Mesothelial cell of epicardium (in vitro differentiated cells): ENCODE results near the gene SEC22A. TPM values are rescaled to one million over a fixed set of nuclear protein-coding genes. Genes with fewer than 3 reads are reported as not detected.
"Not testable (repeated sequence)": the region's sequence is repeated elsewhere in the genome, so short reads cannot be mapped to it uniquely, and the experiment has no call there.

ENCODE experiments used
- DNase-seq, 2 experiments: peaks; one replicate each; pipeline ENCODE4 v3.0.0; 2021; ENCODE audit warnings: low spot score in 2 of 2; ENCODE audit not compliant: unreplicated experiment in 2 of 2
- H3K27ac Mint-ChIP-seq: 2 replicates; pipeline ENCODE4 v1.8.0; 2021; ENCODE audit warnings: mixed read lengths
- H3K27me3 Mint-ChIP-seq: 2 replicates; pipeline ENCODE4 v1.8.0; 2021; ENCODE audit warnings: low read depth, mixed read lengths
- H3K36me3 Mint-ChIP-seq: 2 replicates; pipeline ENCODE4 v1.8.0; 2021; ENCODE audit warnings: mixed read lengths
- H3K4me1 Mint-ChIP-seq: 2 replicates; pipeline ENCODE4 v1.8.0; 2021; ENCODE audit warnings: mixed read lengths
- H3K4me3 Mint-ChIP-seq: 2 replicates; pipeline ENCODE4 v1.8.0; 2021; ENCODE audit warnings: mild to moderate bottlenecking, moderate library complexity, mixed read lengths
- H3K9me3 Mint-ChIP-seq: 2 replicates; pipeline ENCODE4 v1.8.0; 2021; ENCODE audit warnings: mixed read lengths
- total RNA-seq: library from RNA; stranded (reverse); gene quantifications from 3 replicates; pipeline ENCODE4 v1.2.1, GENCODE V29; 2021
- TF ChIP-seq, protein P1 (sequence below): fragments of 200-600 bp; sonication (generic); IDR thresholded peaks from one replicate; pipeline ENCODE4 v1.5.0; 2021; ENCODE audit warnings: antibody characterized with exemption; ENCODE audit not compliant: unreplicated experiment

The SEC22A gene
- total RNA-seq, 1 donor from 2014 or later: 16.3 TPM

DNA sequence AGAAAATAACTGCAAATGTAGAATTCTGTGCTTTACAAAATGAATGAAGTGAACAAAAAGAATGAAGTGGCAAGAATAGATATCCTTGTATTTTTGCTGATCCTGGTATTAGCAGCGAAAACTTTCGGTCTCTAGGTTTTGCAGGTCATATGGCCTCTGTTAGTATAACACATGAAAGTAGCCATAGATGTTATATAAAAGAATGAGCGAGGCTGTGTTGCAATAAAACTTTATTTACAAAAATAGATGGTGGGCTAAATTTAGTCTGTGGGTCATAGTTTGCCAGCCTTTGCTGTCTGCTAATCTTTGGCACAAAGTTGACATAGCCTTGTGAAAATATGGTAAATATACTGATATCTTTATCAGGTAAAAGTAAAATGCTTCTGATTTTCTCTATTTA, 35.2 kb downstream of the SEC22A start:
- H3K4me1 Mint-ChIP-seq: no peaks in the 10 kb centered on the region
- peaks cover 62% of the 10 kb centered on the region for H3K36me3 Mint-ChIP-seq
- no peaks in the 10 kb centered on the region for H3K27me3 Mint-ChIP-seq

DNA sequence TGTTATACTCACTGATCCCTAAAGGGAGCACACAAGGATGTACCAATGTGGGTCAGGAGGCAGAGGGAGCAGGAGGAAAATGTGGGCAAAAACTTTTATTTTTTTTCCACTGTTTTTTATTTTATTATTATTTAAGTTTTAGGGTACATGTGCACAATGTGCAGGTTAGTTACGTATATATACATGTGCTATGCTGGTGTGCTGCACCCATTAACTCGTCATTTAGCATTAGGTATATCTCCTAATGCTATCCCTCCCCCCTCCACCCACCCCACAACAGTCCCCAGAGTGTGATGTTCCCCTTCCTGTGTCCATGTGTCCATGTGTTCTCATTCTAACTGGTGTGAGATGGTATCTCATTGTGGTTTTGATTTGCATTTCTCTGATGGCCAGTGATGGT, 37.4 kb downstream of the SEC22A start:
- H3K27ac Mint-ChIP-seq, H3K27me3 Mint-ChIP-seq, H3K4me1 Mint-ChIP-seq, H3K4me3 Mint-ChIP-seq, DNase-seq: not testable (repeated sequence)
- Mint-ChIP-seq H3K36me3 (peaks cover 58% of the 10 kb centered on the region), H3K9me3 (peaks cover 24% of the 10 kb centered on the region)

More for the DNA sequence above, 35.2 kb downstream of the SEC22A start:
- TF ChIP-seq, protein P1, sequence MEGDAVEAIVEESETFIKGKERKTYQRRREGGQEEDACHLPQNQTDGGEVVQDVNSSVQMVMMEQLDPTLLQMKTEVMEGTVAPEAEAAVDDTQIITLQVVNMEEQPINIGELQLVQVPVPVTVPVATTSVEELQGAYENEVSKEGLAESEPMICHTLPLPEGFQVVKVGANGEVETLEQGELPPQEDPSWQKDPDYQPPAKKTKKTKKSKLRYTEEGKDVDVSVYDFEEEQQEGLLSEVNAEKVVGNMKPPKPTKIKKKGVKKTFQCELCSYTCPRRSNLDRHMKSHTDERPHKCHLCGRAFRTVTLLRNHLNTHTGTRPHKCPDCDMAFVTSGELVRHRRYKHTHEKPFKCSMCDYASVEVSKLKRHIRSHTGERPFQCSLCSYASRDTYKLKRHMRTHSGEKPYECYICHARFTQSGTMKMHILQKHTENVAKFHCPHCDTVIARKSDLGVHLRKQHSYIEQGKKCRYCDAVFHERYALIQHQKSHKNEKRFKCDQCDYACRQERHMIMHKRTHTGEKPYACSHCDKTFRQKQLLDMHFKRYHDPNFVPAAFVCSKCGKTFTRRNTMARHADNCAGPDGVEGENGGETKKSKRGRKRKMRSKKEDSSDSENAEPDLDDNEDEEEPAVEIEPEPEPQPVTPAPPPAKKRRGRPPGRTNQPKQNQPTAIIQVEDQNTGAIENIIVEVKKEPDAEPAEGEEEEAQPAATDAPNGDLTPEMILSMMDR: no peak
- H3K4me3 Mint-ChIP-seq: no peak overlapping the region
- no peak overlapping the region for H3K27ac Mint-ChIP-seq
- peaks cover 35% of the 10 kb centered on the region for H3K9me3 Mint-ChIP-seq
- no peak for DNase-seq

DNA sequence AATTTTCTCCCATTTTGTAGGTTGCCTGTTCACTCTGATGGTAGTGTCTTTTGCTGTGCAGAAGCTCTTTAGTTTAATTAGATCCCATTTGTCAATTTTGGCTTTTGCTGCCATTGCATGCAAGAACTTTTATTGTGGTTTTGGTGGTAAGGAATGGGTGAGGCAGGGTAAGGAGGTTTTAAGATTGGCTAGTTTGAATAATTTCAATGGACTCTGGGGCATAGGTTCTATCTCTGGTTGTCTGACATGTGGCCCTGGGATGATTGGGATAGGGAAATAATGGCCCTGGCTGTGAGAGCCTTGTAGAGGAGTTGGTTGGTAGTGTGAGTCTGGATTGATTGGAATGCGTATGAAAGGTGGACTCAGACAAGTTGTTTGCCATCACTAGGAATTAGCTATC, 38.0 kb downstream of the SEC22A start:
- peaks cover 23% of the 10 kb centered on the region for H3K9me3 Mint-ChIP-seq
- peaks cover 57% of the 10 kb centered on the region for H3K36me3 Mint-ChIP-seq
- peaks cover 3% of the 10 kb centered on the region for H3K4me1 Mint-ChIP-seq
- TF ChIP-seq, protein P1: no peak
- no peaks in the 10 kb centered on the region for H3K27me3 Mint-ChIP-seq
- DNase-seq: no peak
- H3K27ac Mint-ChIP-seq: no peak overlapping the region
- no peak overlapping the region for H3K4me3 Mint-ChIP-seq

DNA sequence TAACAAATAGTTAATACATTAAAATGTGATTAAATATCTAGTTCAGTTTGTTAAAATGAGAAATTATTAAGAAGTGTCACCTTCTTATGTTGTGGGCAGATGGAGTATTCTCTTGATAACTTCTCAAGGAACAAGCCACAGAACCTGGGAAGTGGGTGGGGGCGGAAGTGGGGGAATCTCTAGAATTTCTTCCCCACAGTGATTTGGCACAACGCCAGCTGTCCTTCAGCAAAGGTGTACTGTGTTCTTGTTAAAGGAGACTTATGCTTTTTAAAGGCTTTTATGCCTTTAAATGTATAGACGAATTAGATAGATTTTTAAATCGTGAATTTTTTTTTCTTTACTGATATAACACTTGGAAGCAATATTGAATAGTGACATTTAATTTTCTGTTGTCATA, 42.4 kb downstream of the SEC22A start:
- Mint-ChIP-seq H3K36me3 (peaks cover 45% of the 10 kb centered on the region), H3K9me3 (peaks cover 13% of the 10 kb centered on the region), H3K4me3 (no peak overlapping the region), H3K27me3 (no peaks in the 10 kb centered on the region), H3K27ac (no peak overlapping the region), H3K4me1 (peaks cover 3% of the 10 kb centered on the region)
- peak in 1 of 2 experiments; percentile 21 for DNase-seq
- TF ChIP-seq, protein P1: no peak

DNA sequence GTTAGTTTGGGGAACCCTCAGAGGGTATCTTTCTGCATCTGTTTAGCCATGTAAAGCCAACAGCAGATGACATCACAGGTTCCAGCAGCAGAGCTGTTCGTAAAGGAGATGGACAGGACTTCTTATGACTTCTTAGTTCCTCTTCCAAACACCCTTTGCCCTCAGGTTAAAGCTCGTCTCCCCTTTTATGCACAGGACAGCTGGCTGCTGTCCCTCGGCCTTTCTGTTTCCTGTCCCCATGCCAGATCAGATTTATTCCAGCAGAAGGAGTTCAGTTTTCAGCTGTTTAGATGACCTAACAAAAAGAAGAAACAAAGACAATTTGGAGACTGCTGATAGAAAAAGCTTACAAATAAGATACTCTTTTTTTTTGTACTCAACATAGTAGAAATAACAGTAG, 45.1 kb downstream of the SEC22A start:
- peaks cover 33% of the 10 kb centered on the region for H3K36me3 Mint-ChIP-seq

DNA sequence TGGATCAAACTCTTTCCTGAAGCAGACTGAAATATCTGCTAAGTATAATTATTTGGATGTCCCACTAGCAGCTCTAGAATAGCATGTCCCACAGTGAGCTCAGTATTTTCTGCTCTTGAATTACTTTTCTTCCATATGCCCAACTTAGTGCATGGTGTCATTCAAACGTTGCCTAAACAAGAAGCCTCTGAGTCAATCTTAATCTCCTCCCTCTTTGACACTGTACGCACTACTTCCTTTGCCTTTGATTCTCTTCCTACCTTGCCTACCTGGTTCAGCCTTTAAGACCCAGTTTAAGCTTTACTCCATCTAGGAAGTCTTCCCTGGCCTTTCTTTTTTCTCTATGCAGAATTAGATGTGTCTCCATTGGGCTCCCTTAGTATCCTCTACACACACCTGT, 54.5 kb downstream of the SEC22A start:
- Mint-ChIP-seq H3K9me3 (no peaks in the 10 kb centered on the region), H3K27me3 (no peaks in the 10 kb centered on the region), H3K27ac (no peak overlapping the region)

More for the DNA sequence above, 45.1 kb downstream of the SEC22A start:
- TF ChIP-seq, protein P1: no peak
- H3K9me3 Mint-ChIP-seq: no peaks in the 10 kb centered on the region
- H3K27me3 Mint-ChIP-seq: no peaks in the 10 kb centered on the region
- no peak overlapping the region for H3K27ac Mint-ChIP-seq
- peaks cover 3% of the 10 kb centered on the region for H3K4me1 Mint-ChIP-seq
- no peak for DNase-seq
- no peak overlapping the region for H3K4me3 Mint-ChIP-seq

More for the DNA sequence above, 54.5 kb downstream of the SEC22A start:
- peaks cover 2% of the 10 kb centered on the region for H3K4me1 Mint-ChIP-seq
- TF ChIP-seq, protein P1: no peak
- DNase-seq: no peak
- no peak overlapping the region for H3K4me3 Mint-ChIP-seq
- H3K36me3 Mint-ChIP-seq: peaks cover 3% of the 10 kb centered on the region
